GM18861 (cell line): ENCODE measurements around the gene DMAP1.

ENCODE experiments used
- ATAC-seq: cut with Tn5 transposase; IDR thresholded peaks from one replicate; pipeline ENCODE4 v1.9.1; 2021; ENCODE audit not compliant: unreplicated experiment

Gene DMAP1

GRCh38 chr1:44251989-44252671, 38.9 kb downstream of the DMAP1 start:
- no peak for ATAC-seq

DNA sequence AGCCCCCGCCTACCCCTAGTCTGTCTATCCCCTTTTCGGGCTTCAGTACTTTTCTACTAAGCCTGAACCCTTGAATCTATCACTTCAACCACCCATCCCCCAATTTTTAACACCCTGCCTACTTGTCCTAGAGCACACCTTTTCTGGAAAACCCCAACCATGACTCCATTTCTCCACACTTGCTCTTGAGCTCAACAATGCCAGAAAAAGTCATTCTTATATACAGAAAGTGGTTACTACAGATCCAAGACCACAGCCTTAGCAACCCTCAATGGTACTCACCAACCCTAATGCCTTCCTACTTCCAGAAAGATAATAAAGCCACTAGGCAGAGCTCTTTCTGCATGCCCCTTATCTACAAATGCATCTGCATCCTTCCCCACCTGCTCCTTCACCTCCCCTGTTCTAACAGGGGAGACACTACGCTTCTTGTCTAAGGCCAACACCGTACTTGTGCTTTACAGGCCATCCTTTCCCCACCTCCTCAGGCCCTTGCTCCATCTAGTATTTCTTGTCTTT, 41.2 kb downstream of the DMAP1 start:
- no peak for ATAC-seq

DNA sequence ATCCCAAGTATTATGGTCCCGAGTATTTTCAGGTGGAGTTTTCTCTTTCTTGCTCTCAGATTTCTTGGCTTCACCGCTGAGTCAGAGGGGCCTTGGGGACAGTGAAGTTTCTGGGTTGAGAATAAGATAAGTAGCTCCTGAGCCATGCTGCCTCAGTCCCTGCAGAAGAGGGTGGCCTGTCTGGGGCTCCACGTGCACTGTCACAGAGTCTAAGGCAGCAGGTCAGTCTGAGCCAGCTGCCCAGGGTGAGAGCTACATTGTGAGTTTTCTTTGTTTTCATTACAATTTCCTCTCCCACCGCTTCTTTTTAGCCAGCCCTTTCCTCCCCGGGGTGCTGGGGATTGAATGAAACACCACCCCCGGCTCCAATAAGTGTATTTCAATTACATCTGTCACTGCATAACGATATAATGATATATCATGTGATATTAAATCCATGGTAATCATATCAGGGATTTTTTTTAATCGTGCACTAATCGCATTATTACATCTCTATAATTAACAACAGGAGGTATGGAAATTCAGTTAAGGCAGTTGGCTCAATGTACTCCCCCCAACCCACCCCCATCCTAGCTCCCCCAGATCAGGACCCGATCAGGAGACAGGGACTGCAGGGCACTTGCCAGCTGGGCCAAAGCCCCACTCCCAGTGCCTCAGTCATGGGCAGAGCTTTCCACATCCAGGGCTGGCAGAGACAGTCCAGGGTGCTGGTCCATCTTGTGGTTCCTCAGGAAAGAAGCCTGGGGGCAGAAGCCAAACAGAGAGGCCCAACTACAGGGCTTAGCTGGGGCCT, 43.7 kb downstream of the DMAP1 start:
- ATAC-seq = no peak

DNA sequence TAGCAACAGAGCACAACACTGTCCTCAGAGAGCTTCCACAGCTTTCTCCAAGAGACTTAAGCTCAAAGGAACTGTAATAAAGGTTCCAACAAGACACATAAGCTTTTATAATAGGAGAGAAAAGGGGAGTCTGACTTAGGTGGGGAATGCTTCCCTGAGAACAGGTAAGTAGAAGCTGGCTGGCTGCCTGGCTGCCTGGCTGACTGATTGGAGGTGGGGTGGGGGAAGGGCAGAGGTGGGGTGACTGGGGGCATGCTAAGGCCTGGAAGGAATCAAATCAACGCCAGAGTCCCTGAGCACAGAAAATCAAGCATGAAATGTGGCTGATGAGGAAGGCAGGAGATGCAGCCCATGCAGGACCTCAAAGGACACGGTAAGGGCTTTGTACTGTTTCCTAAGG, 45.8 kb downstream of the DMAP1 start:
- ATAC-seq = no peak

DNA sequence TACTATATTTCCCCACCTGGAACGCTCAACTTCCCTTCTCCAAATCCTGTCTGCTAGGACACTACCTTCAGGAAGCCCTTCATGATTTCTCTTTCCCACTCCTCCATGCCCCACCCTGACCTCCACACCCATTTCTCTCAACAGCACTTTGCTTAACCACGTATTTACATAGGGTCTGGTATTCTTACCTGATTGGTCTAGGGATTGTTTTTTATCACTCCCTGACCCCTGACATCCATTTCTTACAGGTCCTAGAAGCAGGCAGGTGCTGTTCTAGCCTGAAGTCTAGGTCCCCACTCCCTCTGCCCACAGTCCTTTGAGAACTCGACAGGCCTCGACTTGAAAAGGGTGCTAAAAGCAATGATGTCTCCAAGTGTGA, 47.5 kb downstream of the DMAP1 start:
- ATAC-seq = no peak

- no peak for ATAC-seq
Observed at GRCh38 chr1:44261171-44261817, 48.0 kb downstream of the DMAP1 start.

DNA sequence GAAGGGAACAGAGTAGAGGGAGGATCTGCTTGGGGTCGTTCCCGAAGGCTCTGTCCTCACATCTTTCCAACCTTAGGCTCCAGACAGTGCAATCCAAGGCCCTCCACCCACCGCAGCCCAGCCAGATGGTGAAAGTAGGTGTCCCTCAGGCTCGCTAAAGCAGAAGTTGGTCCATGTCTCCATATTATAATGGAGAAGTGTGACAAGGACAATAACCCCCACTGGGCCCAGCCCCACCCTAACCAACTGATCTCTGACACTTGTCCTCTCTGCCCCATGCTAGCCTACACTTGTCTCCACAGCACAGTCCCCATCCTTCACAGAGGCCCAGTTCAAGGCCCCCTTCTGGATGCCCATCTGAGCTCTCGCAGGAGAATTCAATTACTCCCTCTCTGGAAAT, 48.7 kb downstream of the DMAP1 start:
- no peak for ATAC-seq

DNA sequence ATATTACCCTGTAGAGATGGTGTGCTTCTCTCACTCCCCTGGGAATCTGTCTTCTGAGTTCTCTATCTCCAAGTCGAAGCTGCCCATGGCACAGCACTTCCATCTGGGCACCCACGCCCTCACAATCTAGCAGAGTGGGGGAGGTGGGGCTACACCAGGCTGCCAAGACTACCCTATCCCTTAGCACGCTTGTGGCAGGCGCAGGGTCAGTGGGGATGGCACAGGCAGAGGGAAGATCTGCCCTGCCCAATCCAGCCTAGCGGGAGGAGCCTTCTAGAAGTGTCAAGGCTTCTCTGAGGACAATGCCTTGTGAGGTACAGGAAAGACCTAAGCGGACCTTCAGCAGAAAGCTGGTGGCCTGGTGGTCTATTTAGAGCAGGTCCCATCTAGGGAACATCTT, 49.1 kb downstream of the DMAP1 start:
- ATAC-seq = no peak

- ATAC-seq = no peak
Observed at GRCh38 chr1:44262816-44263567, 49.7 kb downstream of the DMAP1 start.

GRCh38 chr1:44263568-44264450, 50.5 kb downstream of the DMAP1 start:
- ATAC-seq = no peak

- ATAC-seq = no peak
Observed at GRCh38 chr1:44264451-44264771, 51.1 kb downstream of the DMAP1 start.

GRCh38 chr1:44265656-44266358, 52.5 kb downstream of the DMAP1 start:
- ATAC-seq = no peak

DNA sequence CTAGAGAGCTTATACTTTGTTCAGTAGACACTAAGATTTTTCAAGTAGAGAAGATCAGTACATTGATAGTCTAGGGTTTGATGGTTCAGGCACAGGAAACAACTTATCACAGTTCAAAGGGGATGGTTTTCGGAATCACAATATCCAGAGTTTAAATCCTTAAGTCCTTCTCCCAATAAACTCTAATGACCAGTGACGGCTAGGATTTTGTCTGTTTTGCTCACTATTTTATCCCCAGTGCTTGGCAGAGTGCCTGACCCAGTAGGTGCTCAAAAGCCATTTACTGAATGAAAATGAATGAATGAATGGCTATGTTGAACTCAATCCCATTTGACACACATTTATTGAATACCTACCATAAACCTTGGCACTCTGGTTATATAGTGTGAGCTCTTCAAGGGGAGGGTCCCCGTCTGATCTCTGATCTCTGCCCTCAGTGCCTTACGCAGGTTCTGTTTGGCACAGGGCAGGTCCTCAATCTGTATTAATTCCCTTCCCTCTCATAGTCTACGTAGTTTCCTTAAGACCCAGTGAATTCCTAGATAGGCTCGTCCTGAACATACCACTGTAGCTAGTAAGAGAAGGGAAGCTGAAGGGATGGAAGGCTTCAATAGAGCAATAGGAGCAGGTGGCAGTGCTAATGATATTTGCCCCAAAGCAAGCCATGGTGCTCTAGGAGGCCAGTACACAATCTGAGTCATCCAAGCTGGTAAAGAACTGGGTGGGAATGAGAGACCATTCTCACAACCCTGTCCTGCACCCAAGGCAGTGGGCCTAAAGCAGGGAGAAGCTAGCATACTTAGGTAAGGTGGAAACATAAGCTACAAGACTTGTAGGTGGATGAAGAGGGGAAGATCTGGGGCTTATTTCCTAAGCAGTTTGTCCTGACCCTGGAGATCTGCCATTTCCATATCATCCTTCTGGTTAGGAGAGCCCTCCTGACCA, 53.4 kb downstream of the DMAP1 start:
- ATAC-seq = no peak

GRCh38 chr1:44267438-44267837, 54.2 kb downstream of the DMAP1 start:
- no peak for ATAC-seq

GRCh38 chr1:44268054-44268453, 54.8 kb downstream of the DMAP1 start:
- no peak for ATAC-seq
